ENCODE measurements around the gene ARHGEF5. TPM values are rescaled to one million over a fixed set of nuclear protein-coding genes. Genes with fewer than 3 reads are reported as not detected.

Gene ARHGEF5
- total and polyA plus RNA-seq, 2 of the 4 experiments (the other 2 are of a cell fraction), result under 0.01 to 0.19 TPM

DNA sequence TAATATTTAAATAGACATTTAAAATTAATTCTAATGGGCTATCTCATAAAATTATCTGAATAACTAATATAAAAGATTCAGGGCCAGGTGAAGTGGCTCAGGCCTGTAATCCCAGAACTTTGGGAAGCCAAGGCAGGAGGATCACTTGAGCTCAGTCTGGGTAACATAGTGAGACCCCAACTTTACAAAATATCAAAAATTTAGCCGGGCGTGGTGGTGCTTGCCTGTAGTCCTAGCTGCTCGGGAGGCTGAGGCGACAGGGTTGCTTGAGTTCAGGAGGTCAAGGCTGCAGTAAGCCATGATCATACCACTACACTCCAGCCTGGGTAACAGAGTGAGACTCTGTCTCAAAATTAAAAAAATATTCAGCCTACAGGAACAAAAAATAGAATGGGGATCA, 35.8 kb downstream of the ARHGEF5 start:
- Histone ChIP-seq H2AFZ (replicated peaks; ENCODE audit: low read length, poor library complexity) (no peak overlapping the region), H3K9me1 (ENCODE audit: insufficient read depth, low read length) (no peaks in the 10 kb centered on the region), H3K9me3 (ENCODE audit: control insufficient read depth, insufficient read depth, low read length) (no peaks in the 10 kb centered on the region), H3K27me3 (ENCODE audit: control insufficient read depth, insufficient read depth, low read length) (no peaks in the 10 kb centered on the region), H4K91ac (ENCODE audit: insufficient read depth, low read depth, low read length) (no peak overlapping the region), H3K36me3 (ENCODE audit: control insufficient read depth, insufficient read depth, low read length) (no peaks in the 10 kb centered on the region), H2BK120ac (ENCODE audit: low read depth, low read length) (no peak overlapping the region), H3K14ac (replicated peaks; ENCODE audit: low read depth, low read length) (no peak overlapping the region), H3K23ac (ENCODE audit: low read depth, low read length) (no peak overlapping the region), H4K20me1 (ENCODE audit: insufficient read depth, low read length) (no peaks in the 10 kb centered on the region), H2BK5ac (ENCODE audit: low read depth, low read length, poor library complexity, severe bottlenecking) (no peak overlapping the region), H4K5ac (ENCODE audit: low read depth, low read length) (no peak overlapping the region), H3K18ac (ENCODE audit: low read depth, low read length) (no peak overlapping the region), H2AK5ac (ENCODE audit: low read depth, low read length) (no peak overlapping the region), H3K56ac (ENCODE audit: extremely low read depth, insufficient read depth, low read length) (no peak overlapping the region), H2AK9ac (replicated peaks; ENCODE audit: low read depth, low read length, poor library complexity) (no peak overlapping the region), H2BK15ac (ENCODE audit: low read depth, low read length) (no peak overlapping the region), H3K4me3 (ENCODE audit: insufficient read depth, low read depth, low read length) (no peak overlapping the region), H3K4me2 (ENCODE audit: low read depth, low read length) (no peak overlapping the region), H3K9ac (ENCODE audit: low read depth, low read length) (no peak overlapping the region), H3K27ac (ENCODE audit: insufficient read depth, low read length) (no peak overlapping the region), H2BK20ac (ENCODE audit: low read depth, low read length) (no peak overlapping the region), H3K4me1 (ENCODE audit: control insufficient read depth, insufficient read depth, low read length) (0 out of 2 replicates have a peak, but pooled peaks cover 1% of the 10 kb centered on the region), H4K8ac (ENCODE audit: low read depth in 2 of 2, low read length in 2 of 2) (no peak overlapping the region), H3K79me1 (ENCODE audit: low read depth in 1 of 2, low read length in 2 of 2) (no peaks in the 10 kb centered on the region), H3K4ac (ENCODE audit: low read depth, low read length) (no peak overlapping the region)
- dilution Hi-C loops (cut with HindIII; ENCODE audit: low sequenced_read_pairs, unreplicated experiment), result no loop called here
- no CpG with 5 or more reads among the region's 4 CpGs for WGBS, 2 experiments (ENCODE audit: extremely low coverage in 2 of 2, insufficient read length in 1 of 2)
- TF ChIP-seq SMC3 (IDR thresholded peaks at IDR 0.05; ENCODE audit: low read depth, low read length) (no peak), FOS (IDR thresholded peaks at IDR 0.05; ENCODE audit: low read depth, low read length) (no peak), POLR2A (IDR thresholded peaks at IDR 0.05; ENCODE audit: low read depth, low read length) (no peak), CHD1 (IDR thresholded peaks at IDR 0.05; ENCODE audit: low read depth, low read length) (no peak), MXI1 (IDR thresholded peaks at IDR 0.05; ENCODE audit: borderline replicate concordance, low read depth, low read length) (no peak), NFE2L2 (IDR thresholded peaks at IDR 0.05; ENCODE audit: low read depth, low read length) (no peak), RFX5 (IDR thresholded peaks at IDR 0.05; ENCODE audit: low read depth, low read length) (no peak), BHLHE40 (IDR thresholded peaks at IDR 0.05; ENCODE audit: low read depth, low read length) (no peak), RCOR1 (IDR thresholded peaks at IDR 0.05; ENCODE audit: insufficient replicate concordance, low read length) (no peak), CEBPB (IDR thresholded peaks at IDR 0.05; ENCODE audit: low read depth, low read length) (no peak), MAZ (IDR thresholded peaks at IDR 0.05; ENCODE audit: borderline replicate concordance, low read depth, low read length) (no peak), MAFK (IDR thresholded peaks at IDR 0.05; ENCODE audit: low read depth, low read length) (no peak), RAD21 (IDR thresholded peaks at IDR 0.05; ENCODE audit: low read length) (no peak)
- TF ChIP-seq, protein P1, sequence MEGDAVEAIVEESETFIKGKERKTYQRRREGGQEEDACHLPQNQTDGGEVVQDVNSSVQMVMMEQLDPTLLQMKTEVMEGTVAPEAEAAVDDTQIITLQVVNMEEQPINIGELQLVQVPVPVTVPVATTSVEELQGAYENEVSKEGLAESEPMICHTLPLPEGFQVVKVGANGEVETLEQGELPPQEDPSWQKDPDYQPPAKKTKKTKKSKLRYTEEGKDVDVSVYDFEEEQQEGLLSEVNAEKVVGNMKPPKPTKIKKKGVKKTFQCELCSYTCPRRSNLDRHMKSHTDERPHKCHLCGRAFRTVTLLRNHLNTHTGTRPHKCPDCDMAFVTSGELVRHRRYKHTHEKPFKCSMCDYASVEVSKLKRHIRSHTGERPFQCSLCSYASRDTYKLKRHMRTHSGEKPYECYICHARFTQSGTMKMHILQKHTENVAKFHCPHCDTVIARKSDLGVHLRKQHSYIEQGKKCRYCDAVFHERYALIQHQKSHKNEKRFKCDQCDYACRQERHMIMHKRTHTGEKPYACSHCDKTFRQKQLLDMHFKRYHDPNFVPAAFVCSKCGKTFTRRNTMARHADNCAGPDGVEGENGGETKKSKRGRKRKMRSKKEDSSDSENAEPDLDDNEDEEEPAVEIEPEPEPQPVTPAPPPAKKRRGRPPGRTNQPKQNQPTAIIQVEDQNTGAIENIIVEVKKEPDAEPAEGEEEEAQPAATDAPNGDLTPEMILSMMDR (conservative IDR thresholded peaks at IDR 0.05; ENCODE audit: low read depth, low read length), result no peak
- TF ChIP-seq, protein P2, sequence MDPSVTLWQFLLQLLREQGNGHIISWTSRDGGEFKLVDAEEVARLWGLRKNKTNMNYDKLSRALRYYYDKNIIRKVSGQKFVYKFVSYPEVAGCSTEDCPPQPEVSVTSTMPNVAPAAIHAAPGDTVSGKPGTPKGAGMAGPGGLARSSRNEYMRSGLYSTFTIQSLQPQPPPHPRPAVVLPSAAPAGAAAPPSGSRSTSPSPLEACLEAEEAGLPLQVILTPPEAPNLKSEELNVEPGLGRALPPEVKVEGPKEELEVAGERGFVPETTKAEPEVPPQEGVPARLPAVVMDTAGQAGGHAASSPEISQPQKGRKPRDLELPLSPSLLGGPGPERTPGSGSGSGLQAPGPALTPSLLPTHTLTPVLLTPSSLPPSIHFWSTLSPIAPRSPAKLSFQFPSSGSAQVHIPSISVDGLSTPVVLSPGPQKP (IDR thresholded peaks at IDR 0.05; ENCODE audit: borderline replicate concordance, low read depth, low read length), result no peak
- TF ChIP-seq, protein P3, sequence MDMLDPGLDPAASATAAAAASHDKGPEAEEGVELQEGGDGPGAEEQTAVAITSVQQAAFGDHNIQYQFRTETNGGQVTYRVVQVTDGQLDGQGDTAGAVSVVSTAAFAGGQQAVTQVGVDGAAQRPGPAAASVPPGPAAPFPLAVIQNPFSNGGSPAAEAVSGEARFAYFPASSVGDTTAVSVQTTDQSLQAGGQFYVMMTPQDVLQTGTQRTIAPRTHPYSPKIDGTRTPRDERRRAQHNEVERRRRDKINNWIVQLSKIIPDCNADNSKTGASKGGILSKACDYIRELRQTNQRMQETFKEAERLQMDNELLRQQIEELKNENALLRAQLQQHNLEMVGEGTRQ (IDR thresholded peaks at IDR 0.05; ENCODE audit: low read depth, low read length), result no peak
- CTCF ChIA-PET, result no interaction called here
- POLR2A ChIA-PET (ENCODE audit: unreplicated experiment), result no interaction called here
- DNase-seq (no peak), ATAC-seq (ENCODE audit: low read depth) (no peak)
- intact Hi-C loops (cut with micrococcal nuclease), result no loop called here
- in situ Hi-C loops (cut with MboI; ENCODE audit: low sequenced_read_pairs), result loop anchor here (25.0 kb wide), 1 partner anchor 204 kb away; the partner anchor contains the start of genes ARHGEF35 and CTAGE4
- BruUV-seq (replicated peaks), result no TSS peak

All from IMR-90 (cell line).